Heart left ventricle (tissue), 16 donors: ENCODE data around the gene ABCC6. TPM values are rescaled to one million over a fixed set of nuclear protein-coding genes. Genes with fewer than 3 reads are reported as not detected.

Experiments used
- ATAC-seq, 4 donors: fragments of 200-7000 bp; cut with Tn5 transposase; one replicate each; pipeline ENCODE4 v1.9.1; 2020 to 2022; ENCODE audit warnings: moderate library complexity in 4 of 4, mild to moderate bottlenecking in 3 of 4, moderate number of reproducible peaks in 1 of 4
- DNase-seq, 5 donors: peaks; one replicate each; pipeline ENCODE4 v3.0.0-alpha.2; 2020
- H3K27ac ChIP-seq, 12 donors: fragments of 200-600 bp; sonication (generic) in 4 of 12; one replicate each; pipeline versions ENCODE4 v1.5.0 to v1.8.0; 2016 to 2022; ENCODE audit warnings: mild to moderate bottlenecking in 2 of 12
- H3K27me3 ChIP-seq, 9 donors: fragments of 200-600 bp; sonication (generic) in 2 of 9; one replicate each; pipeline versions ENCODE4 v1.5.1 to v1.8.0; 2016 to 2022; ENCODE audit warnings: mild to moderate bottlenecking in 3 of 9
- H3K36me3 ChIP-seq, 9 donors: fragments of 200-600 bp; sonication (generic) in 2 of 9; one replicate each; pipeline versions ENCODE4 v1.5.0 to v1.8.0; 2018 to 2022; ENCODE audit warnings: mild to moderate bottlenecking in 2 of 9
- H3K4me1 ChIP-seq, 12 donors: fragments of 200-600 bp; sonication (generic) in 4 of 12; one replicate each; pipeline versions ENCODE4 v1.5.0 to v1.8.0; 2016 to 2022; ENCODE audit warnings: mild to moderate bottlenecking in 3 of 12
- H3K4me3 ChIP-seq, 12 donors: fragments of 200-600 bp; sonication (generic) in 4 of 12; one replicate each; pipeline versions ENCODE4 v1.5.0 to v1.8.0; 2017 to 2022; ENCODE audit warnings: mild to moderate bottlenecking in 9 of 12, moderate library complexity in 4 of 12
- H3K9me3 ChIP-seq, 12 donors: fragments of 200-600 bp; sonication (generic) in 4 of 12; one replicate each; pipeline versions ENCODE4 v1.5.0 to v1.8.0; 2016 to 2022; ENCODE audit warnings: mild to moderate bottlenecking in 1 of 12
- CTCF ChIP-seq, 12 donors: fragments of 200-600 bp; sonication (generic) in 4 of 12; IDR thresholded peaks; one replicate each; pipeline versions ENCODE4 v1.5.0 to v1.8.0; 2018 to 2022; ENCODE audit warnings: antibody characterized with exemption in 12 of 12, mild to moderate bottlenecking in 5 of 12
- POLR2A ChIP-seq, 2 donors: fragments of 450-650 bp; IDR thresholded peaks; one replicate each; pipeline ENCODE4 v1.6.1; 2017; ENCODE audit warnings: antibody characterized with exemption in 2 of 2, mild to moderate bottlenecking in 2 of 2, moderate library complexity in 2 of 2
- WGBS, 4 donors: extraction: QIAGEN DNeasy Blood & Tissue Kit in 2 of 4; methylation state at CpG; one replicate each; pipeline versions ENCODE4 v1.1.5 to v1.1.7; 2013 to 2018; 5-methylcytosine and 5-hydroxymethylcytosine counted together
- intact Hi-C, 10 donors: fragments of 100-400 bp; cut with DNase I; formaldehyde crosslinking; loops; one replicate each; pipeline versions ENCODE4 v1.11.1 to v1.14.2; 2022
- polyA plus RNA-seq, 2 donors: library from polyadenylated mRNA; stranded (reverse); fragments of 200-250 nt; gene quantifications; one replicate each; pipeline ENCODE4 v1.2.3, GENCODE V29; 2013
- total RNA-seq, 9 donors: library from RNA; depleted of rRNA in 2 of 9; stranded (reverse); fragments of >200 nt in 2 of 9; fragmentation: NEBNext Ultra II Directional in 3 of 9; extraction: Animal tissue kit (Norgen Biotek cat#: 25700) in 3 of 9; gene quantifications; one replicate each; pipeline versions ENCODE4 v1.1.0 to v1.2.4, GENCODE V29; 2016 to 2023
- donor health status: ischemic (EF 13 %, LVEDD 7.1; RV severe dilation, severe dysfunction).
- donor health status: healthy with polysubstance abuse.
- donor health status: DM: no; HTN: yes; CAD: no.
- donor health status: DM: no; HTN: no; CAD: no.
- donor health status: ischemic (EF 25% LVEDD 6.9; RV normal size, moderate dysfunction).
- donor health status: ischemic (EF 25% LVEDD 5.7; RV mildly dilated, moderate dysfunction).
- donor health status: healthy.
- donor health status: DM: yes; HTN: yes; CAD: no.
- donor health status: ischemic (EF 35%, LVEDD 5.7; RV mildly dilated, moderate dysfunction).
- donor health status: nonischemic (EF 11% LVEDD 7.7; RV severe dilation, severe dysfunction).
- donor health status: DM: yes; HTN: yes; CAD: no.
- donor health status: PGD.
- donor health status: ischemic (EF 29% LVEDD 5.4; RV normal size, mild dysfunction).
- donor health status: nonischemic (EF 23%, LVEDD 6.1; RV moderate dilation, normal function).

ABCC6 gene
- total and polyA plus RNA-seq, 11 donors = 0.14 to 3.8 (median 1.3) TPM; not detected in 3

- 81 to 86% (median 84%) methylated on average over 3 of the region's 3 CpGs for WGBS, 4 donors
Observed at GRCh38 chr16:16158741-16159374, 64.4 kb downstream of the ABCC6 start.

GRCh38 chr16:16158082-16158658 is 65.1 kb downstream of the ABCC6 start:
- H3K36me3 ChIP-seq = no peaks in the 10 kb centered on the region
- no peaks in the 10 kb centered on the region for H3K4me1 ChIP-seq
- DNase-seq (no peak), ATAC-seq (no peak)
- H3K27me3 ChIP-seq = no peaks in the 10 kb centered on the region
- H3K27ac ChIP-seq = no peak overlapping the region
- no peak overlapping the region for H3K4me3 ChIP-seq
- 79 to 97% (median 89%) methylated on average over 4 of the region's 4 CpGs for WGBS, 4 donors
- no peak for TF ChIP-seq POLR2A (IDR thresholded peaks at IDR 0.05)
- no peak for TF ChIP-seq CTCF (IDR thresholded peaks at IDR 0.05)
- H3K9me3 ChIP-seq = peaks cover 0 to 24% (median 14%) of the 10 kb centered on the region in 12 donors
- intact Hi-C loops = no loop called here

More at GRCh38 chr16:16158741-16159374, 64.4 kb downstream of the ABCC6 start:
- Histone ChIP-seq H3K4me3 (no peak overlapping the region), H3K4me1 (no peaks in the 10 kb centered on the region), H3K36me3 (no peaks in the 10 kb centered on the region), H3K9me3 (peaks cover 0 to 24% (median 14%) of the 10 kb centered on the region in 12 donors), H3K27ac (no peak overlapping the region), H3K27me3 (no peaks in the 10 kb centered on the region)
- DNase-seq = no peak
- TF ChIP-seq POLR2A (IDR thresholded peaks at IDR 0.05) (no peak), CTCF (IDR thresholded peaks at IDR 0.05) (no peak)
- intact Hi-C loops = no loop called here
- no peak for ATAC-seq

- no peak for DNase-seq
- Histone ChIP-seq H3K27me3 (no peaks in the 10 kb centered on the region), H3K36me3 (no peaks in the 10 kb centered on the region), H3K4me3 (no peak overlapping the region), H3K4me1 (no peaks in the 10 kb centered on the region), H3K27ac (no peak overlapping the region), H3K9me3 (peaks cover 0 to 24% (median 14%) of the 10 kb centered on the region in 12 donors)
- TF ChIP-seq POLR2A (IDR thresholded peaks at IDR 0.05) = no peak
- TF ChIP-seq CTCF (IDR thresholded peaks at IDR 0.05) = no peak
- 86 to 96% (median 89%) methylated on average over 1 of the region's 1 CpG for WGBS, 4 donors
- intact Hi-C loops = no loop called here
- no peak for ATAC-seq
Observed at GRCh38 chr16:16157166-16157565, 66.1 kb downstream of the ABCC6 start.

GRCh38 chr16:16155234-16155633 is 68.1 kb downstream of the ABCC6 start:
- peaks cover 0 to 7% (median 2%) of the 10 kb centered on the region in 12 donors for H3K4me1 ChIP-seq
- ATAC-seq = no peak
- H3K9me3 ChIP-seq = peaks cover 0 to 24% (median 14%) of the 10 kb centered on the region in 12 donors
- H3K27ac ChIP-seq = no peak overlapping the region
- 89 to 94% (median 93%) methylated on average over 3 of the region's 3 CpGs for WGBS, 4 donors
- intact Hi-C loops = no loop called here
- no peak for DNase-seq
- no peak for TF ChIP-seq POLR2A (IDR thresholded peaks at IDR 0.05)
- no peak for TF ChIP-seq CTCF (IDR thresholded peaks at IDR 0.05)
- H3K36me3 ChIP-seq = no peaks in the 10 kb centered on the region
- H3K27me3 ChIP-seq = no peaks in the 10 kb centered on the region
- H3K4me3 ChIP-seq = no peak overlapping the region
